ENCODE results near the gene GDNF.

GRCh38 chr5:37838152-37838932 is 1.5 kb downstream of the GDNF start:
- TF ChIP-seq, protein P1, sequence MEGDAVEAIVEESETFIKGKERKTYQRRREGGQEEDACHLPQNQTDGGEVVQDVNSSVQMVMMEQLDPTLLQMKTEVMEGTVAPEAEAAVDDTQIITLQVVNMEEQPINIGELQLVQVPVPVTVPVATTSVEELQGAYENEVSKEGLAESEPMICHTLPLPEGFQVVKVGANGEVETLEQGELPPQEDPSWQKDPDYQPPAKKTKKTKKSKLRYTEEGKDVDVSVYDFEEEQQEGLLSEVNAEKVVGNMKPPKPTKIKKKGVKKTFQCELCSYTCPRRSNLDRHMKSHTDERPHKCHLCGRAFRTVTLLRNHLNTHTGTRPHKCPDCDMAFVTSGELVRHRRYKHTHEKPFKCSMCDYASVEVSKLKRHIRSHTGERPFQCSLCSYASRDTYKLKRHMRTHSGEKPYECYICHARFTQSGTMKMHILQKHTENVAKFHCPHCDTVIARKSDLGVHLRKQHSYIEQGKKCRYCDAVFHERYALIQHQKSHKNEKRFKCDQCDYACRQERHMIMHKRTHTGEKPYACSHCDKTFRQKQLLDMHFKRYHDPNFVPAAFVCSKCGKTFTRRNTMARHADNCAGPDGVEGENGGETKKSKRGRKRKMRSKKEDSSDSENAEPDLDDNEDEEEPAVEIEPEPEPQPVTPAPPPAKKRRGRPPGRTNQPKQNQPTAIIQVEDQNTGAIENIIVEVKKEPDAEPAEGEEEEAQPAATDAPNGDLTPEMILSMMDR (IDR thresholded peaks at IDR 0.05) = no peak
- TF ChIP-seq EP300 (IDR thresholded peaks at IDR 0.05) (no peak), POLR2AphosphoS5 (IDR thresholded peaks at IDR 0.05) (no peak), POLR2A (IDR thresholded peaks at IDR 0.05) (no peak)
